ENCODE measurements around the gene ATG9A. TPM values are rescaled to one million over a fixed set of nuclear protein-coding genes. Genes with fewer than 3 reads are reported as not detected.

Gene ATG9A
- total and polyA plus RNA-seq, 2 of the 8 experiments (the other 6 are each of a cell fraction or from before 2014, with no cell fraction given) = 43.6 to 66.8 TPM

GRCh38 chr2:219206328-219207133 lies 22.9 kb downstream of the ATG9A start, which contains the start of gene ZFAND2B (continued):
- TF ChIP-seq, protein P1, sequence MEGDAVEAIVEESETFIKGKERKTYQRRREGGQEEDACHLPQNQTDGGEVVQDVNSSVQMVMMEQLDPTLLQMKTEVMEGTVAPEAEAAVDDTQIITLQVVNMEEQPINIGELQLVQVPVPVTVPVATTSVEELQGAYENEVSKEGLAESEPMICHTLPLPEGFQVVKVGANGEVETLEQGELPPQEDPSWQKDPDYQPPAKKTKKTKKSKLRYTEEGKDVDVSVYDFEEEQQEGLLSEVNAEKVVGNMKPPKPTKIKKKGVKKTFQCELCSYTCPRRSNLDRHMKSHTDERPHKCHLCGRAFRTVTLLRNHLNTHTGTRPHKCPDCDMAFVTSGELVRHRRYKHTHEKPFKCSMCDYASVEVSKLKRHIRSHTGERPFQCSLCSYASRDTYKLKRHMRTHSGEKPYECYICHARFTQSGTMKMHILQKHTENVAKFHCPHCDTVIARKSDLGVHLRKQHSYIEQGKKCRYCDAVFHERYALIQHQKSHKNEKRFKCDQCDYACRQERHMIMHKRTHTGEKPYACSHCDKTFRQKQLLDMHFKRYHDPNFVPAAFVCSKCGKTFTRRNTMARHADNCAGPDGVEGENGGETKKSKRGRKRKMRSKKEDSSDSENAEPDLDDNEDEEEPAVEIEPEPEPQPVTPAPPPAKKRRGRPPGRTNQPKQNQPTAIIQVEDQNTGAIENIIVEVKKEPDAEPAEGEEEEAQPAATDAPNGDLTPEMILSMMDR (IDR thresholded peaks at IDR 0.05; ENCODE audit: control extremely low read depth in 1 of 3, insufficient read depth in 1 of 3, low read depth in 1 of 3, low read length in 3 of 3) = no peak; a peak in 1 of 4 replicates
- TF ChIP-seq POLR2AphosphoS5 (IDR thresholded peaks at IDR 0.05; ENCODE audit: low read depth, low read length) (peak; percentile 87), HDAC2 (IDR thresholded peaks at IDR 0.05; ENCODE audit: borderline replicate concordance in 1 of 2, low read depth in 2 of 2, low read length in 2 of 2) (peak in 1 of 2 experiments; percentile 16; a peak in 1 of 4 replicates), SIN3A (conservative IDR thresholded peaks at IDR 0.05 in 1 of 2, IDR thresholded peaks at IDR 0.05 in 1 of 2; ENCODE audit: low read depth in 1 of 2, low read length in 2 of 2) (peak; percentile 16 to 68; a peak in 2 of 4 replicates), KDM5A (IDR thresholded peaks at IDR 0.05; ENCODE audit: low read length) (no peak), JUND (IDR thresholded peaks at IDR 0.05; ENCODE audit: low read length) (peak; percentile 74), RAD21 (IDR thresholded peaks at IDR 0.05 in 1 of 2, conservative IDR thresholded peaks at IDR 0.05 in 1 of 2; ENCODE audit: low read depth in 2 of 2, low read length in 2 of 2) (peak in 1 of 2 experiments; percentile 15; a peak in 1 of 4 replicates), SAP30 (IDR thresholded peaks at IDR 0.05; ENCODE audit: insufficient read depth, insufficient replicate concordance, low read length) (peak; percentile 54), SRF (IDR thresholded peaks at IDR 0.05; ENCODE audit: low read depth, low read length) (peak; percentile 32; the same call in 1 of the 2 replicates), NRF1 (IDR thresholded peaks at IDR 0.05; ENCODE audit: low read depth, low read length) (peak; percentile 18), TBP (IDR thresholded peaks at IDR 0.05; ENCODE audit: low read depth, low read length) (peak; percentile 58; the same call in 1 of the 2 replicates), SIRT6 (IDR thresholded peaks at IDR 0.05; ENCODE audit: low read length) (no peak), PHF8 (conservative IDR thresholded peaks at IDR 0.05; ENCODE audit: low read depth, low read length) (peak; percentile 46), CREB1 (IDR thresholded peaks at IDR 0.05) (peak; percentile 87)
- TF ChIP-seq, protein P2, sequence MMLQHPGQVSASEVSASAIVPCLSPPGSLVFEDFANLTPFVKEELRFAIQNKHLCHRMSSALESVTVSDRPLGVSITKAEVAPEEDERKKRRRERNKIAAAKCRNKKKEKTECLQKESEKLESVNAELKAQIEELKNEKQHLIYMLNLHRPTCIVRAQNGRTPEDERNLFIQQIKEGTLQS (IDR thresholded peaks at IDR 0.05; ENCODE audit: insufficient read depth, low read depth, low read length) = no peak
